Measurements from ENCODE around the gene CD2BP2.
A peak's percentile ranks its signal among the peaks of the same experiment; 100 is the strongest.

CD2BP2 gene

GRCh38 chr16:30378236-30379157, 23.4 kb upstream of the CD2BP2 start:
- DNase-seq: peak; percentile 93

- DNase-seq: peak; percentile 75
Observed at GRCh38 chr16:30377812-30378235, 22.7 kb upstream of the CD2BP2 start.

GRCh38 chr16:30377050-30377811, 22.1 kb upstream of the CD2BP2 start:
- no peak for DNase-seq

- no peak for DNase-seq
Observed at GRCh38 chr16:30376461-30376902, 21.4 kb upstream of the CD2BP2 start.

GRCh38 chr16:30375864-30376263, 20.8 kb upstream of the CD2BP2 start:
- no peak for DNase-seq

GRCh38 chr16:30374538-30374937, 19.4 kb upstream of the CD2BP2 start, which contains the start of gene MYL11:
MYL11 (plus strand) TSS chr16:30374802; CDS start chr16:30374858, 56 bp downstream.
- no peak for DNase-seq

GRCh38 chr16:30372725-30373124, 17.6 kb upstream of the CD2BP2 start:
- DNase-seq: no peak

- no peak for DNase-seq
Observed at GRCh38 chr16:30372038-30372712, 17.1 kb upstream of the CD2BP2 start.

GRCh38 chr16:30371248-30371816, 16.2 kb upstream of the CD2BP2 start:
- DNase-seq: no peak

GRCh38 chr16:30370456-30371247, 15.5 kb upstream of the CD2BP2 start, which contains the start of gene TBC1D10B:
TBC1D10B (minus strand) TSS chr16:30370494; CDS start chr16:30370183, 311 bp downstream.
- DNase-seq: peak; percentile 100

GRCh38 chr16:30369938-30370455, 14.9 kb upstream of the CD2BP2 start:
- DNase-seq: no peak

GRCh38 chr16:30369091-30369937, 14.2 kb upstream of the CD2BP2 start:
- no peak for DNase-seq

GRCh38 chr16:30368792-30369090, 13.6 kb upstream of the CD2BP2 start:
- no peak for DNase-seq

GRCh38 chr16:30368122-30368791, 13.1 kb upstream of the CD2BP2 start:
- DNase-seq: peak; percentile 40

- no peak for DNase-seq
Observed at GRCh38 chr16:30367349-30368009, 12.4 kb upstream of the CD2BP2 start.

GRCh38 chr16:30366511-30366910, 11.4 kb upstream of the CD2BP2 start:
- DNase-seq: no peak

GRCh38 chr16:30365200-30365599, 10.1 kb upstream of the CD2BP2 start:
- DNase-seq: no peak

GRCh38 chr16:30361180-30361579, 6.1 kb upstream of the CD2BP2 start:
- DNase-seq: no peak

GRCh38 chr16:30359871-30360170, 4.7 kb upstream of the CD2BP2 start:
- no peak for DNase-seq

Measured in NCI-H226 (cell line).